IPS-18a (cell line): ENCODE data around the gene EPHA3.

Source experiments
- H3K27ac ChIP-seq: one replicate; pipeline ENCODE4 v1.5.1; 2013; ENCODE audit warnings: low read length
- H3K27me3 ChIP-seq: one replicate; pipeline ENCODE4 v1.6.1; 2013; ENCODE audit warnings: mild to moderate bottlenecking, low read length; ENCODE audit not compliant: control insufficient read depth, insufficient read depth
- H3K36me3 ChIP-seq: one replicate; pipeline ENCODE4 v1.6.1; 2013; ENCODE audit warnings: low read depth, low read length; ENCODE audit not compliant: control insufficient read depth
- H3K4me1 ChIP-seq: one replicate; pipeline ENCODE4 v1.6.1; 2013; ENCODE audit warnings: low read depth, low read length; ENCODE audit not compliant: control insufficient read depth
- H3K4me3 ChIP-seq: one replicate; pipeline ENCODE4 v1.5.1; 2013; ENCODE audit warnings: low read length
- H3K9ac ChIP-seq: one replicate; pipeline ENCODE4 v1.6.1; 2013; ENCODE audit warnings: mild to moderate bottlenecking, low read length, moderate library complexity
- H3K9me3 ChIP-seq: one replicate; pipeline ENCODE4 v1.6.1; 2013; ENCODE audit warnings: low read depth, low read length; ENCODE audit not compliant: control insufficient read depth

The EPHA3 gene

GRCh38 chr3:89455240-89455639 lies 347.8 kb downstream of the EPHA3 start:
- no peaks in the 10 kb centered on the region for H3K9me3 ChIP-seq
- H3K27me3 ChIP-seq = no peaks in the 10 kb centered on the region
- no peak overlapping the region for H3K4me3 ChIP-seq
- no peaks in the 10 kb centered on the region for H3K36me3 ChIP-seq
- H3K4me1 ChIP-seq = no peaks in the 10 kb centered on the region
- no peak overlapping the region for H3K9ac ChIP-seq
- no peak overlapping the region for H3K27ac ChIP-seq

GRCh38 chr3:89467898-89468363 lies 360.5 kb downstream of the EPHA3 start:
- Histone ChIP-seq H3K36me3 (no peaks in the 10 kb centered on the region), H3K4me3 (no peak overlapping the region), H3K27ac (no peak overlapping the region), H3K9ac (no peak overlapping the region), H3K4me1 (peaks cover 7% of the 10 kb centered on the region), H3K9me3 (no peaks in the 10 kb centered on the region), H3K27me3 (no peaks in the 10 kb centered on the region)

GRCh38 chr3:89472101-89472500 lies 364.7 kb downstream of the EPHA3 start:
- Histone ChIP-seq H3K9me3 (no peaks in the 10 kb centered on the region), H3K9ac (no peak overlapping the region), H3K4me3 (no peak overlapping the region), H3K36me3 (no peaks in the 10 kb centered on the region), H3K27me3 (no peaks in the 10 kb centered on the region), H3K27ac (no peak overlapping the region), H3K4me1 (peaks cover 7% of the 10 kb centered on the region)

GRCh38 chr3:89474333-89475130 lies 367.1 kb downstream of the EPHA3 start:
- no peaks in the 10 kb centered on the region for H3K27me3 ChIP-seq
- H3K27ac ChIP-seq = no peak overlapping the region
- H3K36me3 ChIP-seq = no peaks in the 10 kb centered on the region
- H3K4me1 ChIP-seq = no peaks in the 10 kb centered on the region
- H3K4me3 ChIP-seq = no peak overlapping the region
- no peaks in the 10 kb centered on the region for H3K9me3 ChIP-seq
- no peak overlapping the region for H3K9ac ChIP-seq

GRCh38 chr3:89488800-89489580 lies 381.6 kb downstream of the EPHA3 start:
- peaks cover 3% of the 10 kb centered on the region for H3K4me1 ChIP-seq
- no peak overlapping the region for H3K4me3 ChIP-seq
- H3K9me3 ChIP-seq = no peaks in the 10 kb centered on the region
- H3K27me3 ChIP-seq = no peaks in the 10 kb centered on the region
- H3K9ac ChIP-seq = no peak overlapping the region
- H3K36me3 ChIP-seq = no peaks in the 10 kb centered on the region
- no peak overlapping the region for H3K27ac ChIP-seq

- Histone ChIP-seq H3K4me3 (no peak overlapping the region), H3K9ac (no peak overlapping the region), H3K27me3 (no peaks in the 10 kb centered on the region), H3K27ac (no peak overlapping the region), H3K4me1 (peaks cover 3% of the 10 kb centered on the region), H3K36me3 (no peaks in the 10 kb centered on the region), H3K9me3 (no peaks in the 10 kb centered on the region)
Observed at GRCh38 chr3:89490129-89490528, 382.7 kb downstream of the EPHA3 start.

- Histone ChIP-seq H3K27me3 (no peaks in the 10 kb centered on the region), H3K9me3 (no peaks in the 10 kb centered on the region), H3K4me1 (no peaks in the 10 kb centered on the region), H3K9ac (no peak overlapping the region), H3K36me3 (no peaks in the 10 kb centered on the region), H3K27ac (no peak overlapping the region), H3K4me3 (no peak overlapping the region)
Observed at GRCh38 chr3:89494734-89495133, 387.3 kb downstream of the EPHA3 start.

GRCh38 chr3:89503891-89504391 lies 396.5 kb downstream of the EPHA3 start:
- H3K4me1 ChIP-seq = no peaks in the 10 kb centered on the region
- H3K36me3 ChIP-seq = no peaks in the 10 kb centered on the region
- H3K27ac ChIP-seq = no peak overlapping the region
- H3K27me3 ChIP-seq = no peaks in the 10 kb centered on the region
- H3K9me3 ChIP-seq = no peaks in the 10 kb centered on the region
- no peak overlapping the region for H3K9ac ChIP-seq
- no peak overlapping the region for H3K4me3 ChIP-seq

- Histone ChIP-seq H3K9ac (no peak overlapping the region), H3K36me3 (no peaks in the 10 kb centered on the region), H3K9me3 (no peaks in the 10 kb centered on the region), H3K4me1 (no peaks in the 10 kb centered on the region), H3K4me3 (no peak overlapping the region), H3K27me3 (no peaks in the 10 kb centered on the region), H3K27ac (no peak overlapping the region)
Observed at GRCh38 chr3:89504432-89504831, 397.0 kb downstream of the EPHA3 start.

- H3K36me3 ChIP-seq = no peaks in the 10 kb centered on the region
- no peak overlapping the region for H3K4me3 ChIP-seq
- no peaks in the 10 kb centered on the region for H3K9me3 ChIP-seq
- H3K4me1 ChIP-seq = no peaks in the 10 kb centered on the region
- H3K9ac ChIP-seq = no peak overlapping the region
- H3K27me3 ChIP-seq = no peaks in the 10 kb centered on the region
- no peak overlapping the region for H3K27ac ChIP-seq
Observed at GRCh38 chr3:89506462-89507103, 399.2 kb downstream of the EPHA3 start.

GRCh38 chr3:89521328-89521727 lies 413.9 kb downstream of the EPHA3 start:
- Histone ChIP-seq H3K4me3 (no peak overlapping the region), H3K27me3 (no peaks in the 10 kb centered on the region), H3K9ac (no peak overlapping the region), H3K9me3 (no peaks in the 10 kb centered on the region), H3K27ac (no peak overlapping the region), H3K36me3 (no peaks in the 10 kb centered on the region), H3K4me1 (peaks cover 6% of the 10 kb centered on the region)
